Measurements from ENCODE around the gene DNAAF9.
A peak's percentile ranks its signal among the peaks of the same experiment; 100 is the strongest.

The DNAAF9 gene

GRCh38 chr20:3398681-3399252, 8.7 kb downstream of the DNAAF9 start:
- Histone ChIP-seq H3K36me3 (ENCODE audit: control insufficient read depth in 1 of 2, insufficient read depth in 2 of 2, low read depth in 1 of 2, low read length in 2 of 2) (no peaks in the 10 kb centered on the region), H3K79me1 (replicated peaks; ENCODE audit: low read length, poor library complexity, severe bottlenecking) (peaks cover 11% of the 10 kb centered on the region), H3K4me2 (ENCODE audit: low read length, poor library complexity, severe bottlenecking) (no peak overlapping the region), H2BK12ac (ENCODE audit: low read length in 2 of 2) (no peak overlapping the region), H2BK120ac (ENCODE audit: low read depth, low read length) (no peak overlapping the region), H3K9me3 (ENCODE audit: control insufficient read depth, low read length) (no peaks in the 10 kb centered on the region), H4K91ac (ENCODE audit: low read length) (no peak overlapping the region), H3K27ac (ENCODE audit: low read length, poor library complexity, severe bottlenecking) (no peak overlapping the region), H2BK5ac (ENCODE audit: low read depth, low read length, poor library complexity, severe bottlenecking) (no peak overlapping the region), H3K9ac (ENCODE audit: low read length) (no peak overlapping the region), H2BK15ac (ENCODE audit: low read depth, poor library complexity, severe bottlenecking) (no peak overlapping the region), H3K14ac (ENCODE audit: low read length in 2 of 2) (no peak overlapping the region), H3K4me1 (ENCODE audit: control insufficient read depth, insufficient read depth, low read depth, low read length) (peaks cover 5% of the 10 kb centered on the region), H3K27me3 (ENCODE audit: control insufficient read depth in 1 of 2, insufficient read depth in 1 of 2, low read length in 2 of 2) (no peaks in the 10 kb centered on the region), H2AFZ (ENCODE audit: low read depth, low read length) (no peak overlapping the region), H3K18ac (ENCODE audit: low read depth in 1 of 2, low read length in 2 of 2) (no peak overlapping the region), H3K4ac (ENCODE audit: low read depth in 1 of 2, low read length in 2 of 2) (no peak overlapping the region), H2AK5ac (ENCODE audit: low read length, severe bottlenecking) (no peak overlapping the region), H3K23ac (ENCODE audit: low read length in 2 of 2) (no peak overlapping the region), H4K8ac (ENCODE audit: low read length) (no peak overlapping the region), H3K4me3 (ENCODE audit: insufficient read depth in 1 of 2, low read depth in 1 of 2, low read length in 2 of 2) (no peak overlapping the region)
- peak; percentile 53 for DNase-seq
- 100% methylated on average over 1 of the region's 1 CpG for WGBS

GRCh38 chr20:3396492-3396891, 11.0 kb downstream of the DNAAF9 start:
- 100% methylated on average over 2 of the region's 2 CpGs for WGBS
- Histone ChIP-seq H2BK15ac (ENCODE audit: low read depth, poor library complexity, severe bottlenecking) (no peak overlapping the region), H3K79me1 (replicated peaks; ENCODE audit: low read length, poor library complexity, severe bottlenecking) (peaks cover 14% of the 10 kb centered on the region), H4K8ac (ENCODE audit: low read length) (no peak overlapping the region), H3K14ac (ENCODE audit: low read length in 2 of 2) (no peak overlapping the region), H3K4me2 (ENCODE audit: low read length, poor library complexity, severe bottlenecking) (no peak overlapping the region), H2BK120ac (ENCODE audit: low read depth, low read length) (no peak overlapping the region), H2BK5ac (ENCODE audit: low read depth, low read length, poor library complexity, severe bottlenecking) (no peak overlapping the region), H2AFZ (ENCODE audit: low read depth, low read length) (no peak overlapping the region), H4K91ac (ENCODE audit: low read length) (no peak overlapping the region), H3K4ac (ENCODE audit: low read depth in 1 of 2, low read length in 2 of 2) (no peak overlapping the region), H2BK12ac (ENCODE audit: low read length in 2 of 2) (no peak overlapping the region), H2AK5ac (ENCODE audit: low read length, severe bottlenecking) (no peak overlapping the region), H3K4me1 (ENCODE audit: control insufficient read depth, insufficient read depth, low read depth, low read length) (peaks cover 8% of the 10 kb centered on the region), H3K9me3 (ENCODE audit: control insufficient read depth, low read length) (no peaks in the 10 kb centered on the region), H3K9ac (ENCODE audit: low read length) (no peak overlapping the region), H3K23ac (ENCODE audit: low read length in 2 of 2) (no peak overlapping the region), H3K4me3 (ENCODE audit: insufficient read depth in 1 of 2, low read depth in 1 of 2, low read length in 2 of 2) (no peak overlapping the region), H3K27ac (ENCODE audit: low read length, poor library complexity, severe bottlenecking) (no peak overlapping the region), H3K18ac (ENCODE audit: low read depth in 1 of 2, low read length in 2 of 2) (no peak overlapping the region), H3K36me3 (ENCODE audit: control insufficient read depth in 1 of 2, insufficient read depth in 2 of 2, low read depth in 1 of 2, low read length in 2 of 2) (no peaks in the 10 kb centered on the region), H3K27me3 (ENCODE audit: control insufficient read depth in 1 of 2, insufficient read depth in 1 of 2, low read length in 2 of 2) (no peaks in the 10 kb centered on the region)
- no peak for DNase-seq

- no peak for DNase-seq
- Histone ChIP-seq H3K9ac (ENCODE audit: low read length) (no peak overlapping the region), H3K18ac (ENCODE audit: low read depth in 1 of 2, low read length in 2 of 2) (no peak overlapping the region), H3K4me2 (ENCODE audit: low read length, poor library complexity, severe bottlenecking) (no peak overlapping the region), H3K79me1 (replicated peaks; ENCODE audit: low read length, poor library complexity, severe bottlenecking) (peaks cover 15% of the 10 kb centered on the region), H3K36me3 (ENCODE audit: control insufficient read depth in 1 of 2, insufficient read depth in 2 of 2, low read depth in 1 of 2, low read length in 2 of 2) (peaks cover 0 to 3% of the 10 kb centered on the region in 2 experiments), H3K4ac (ENCODE audit: low read depth in 1 of 2, low read length in 2 of 2) (no peak overlapping the region), H3K9me3 (ENCODE audit: control insufficient read depth, low read length) (no peaks in the 10 kb centered on the region), H3K14ac (ENCODE audit: low read length in 2 of 2) (no peak overlapping the region), H2BK15ac (ENCODE audit: low read depth, poor library complexity, severe bottlenecking) (no peak overlapping the region), H4K8ac (ENCODE audit: low read length) (no peak overlapping the region), H3K27me3 (ENCODE audit: control insufficient read depth in 1 of 2, insufficient read depth in 1 of 2, low read length in 2 of 2) (no peaks in the 10 kb centered on the region), H4K91ac (ENCODE audit: low read length) (no peak overlapping the region), H2BK5ac (ENCODE audit: low read depth, low read length, poor library complexity, severe bottlenecking) (no peak overlapping the region), H3K23ac (ENCODE audit: low read length in 2 of 2) (no peak overlapping the region), H2AK5ac (ENCODE audit: low read length, severe bottlenecking) (no peak overlapping the region), H3K4me1 (ENCODE audit: control insufficient read depth, insufficient read depth, low read depth, low read length) (peaks cover 8% of the 10 kb centered on the region), H3K27ac (ENCODE audit: low read length, poor library complexity, severe bottlenecking) (no peak overlapping the region), H3K4me3 (ENCODE audit: insufficient read depth in 1 of 2, low read depth in 1 of 2, low read length in 2 of 2) (no peak overlapping the region), H2BK12ac (ENCODE audit: low read length in 2 of 2) (no peak overlapping the region), H2AFZ (ENCODE audit: low read depth, low read length) (no peak overlapping the region), H2BK120ac (ENCODE audit: low read depth, low read length) (no peak overlapping the region)
- no CpG with 5 or more reads among the region's 1 CpG for WGBS
These were observed 14.7 kb downstream of the DNAAF9 start for GRCh38 chr20:3392756-3393155.

- Histone ChIP-seq H3K23ac (ENCODE audit: low read length in 2 of 2) (no peak overlapping the region), H3K4me1 (ENCODE audit: control insufficient read depth, insufficient read depth, low read depth, low read length) (peaks cover 8% of the 10 kb centered on the region), H2AK5ac (ENCODE audit: low read length, severe bottlenecking) (no peak overlapping the region), H2AFZ (ENCODE audit: low read depth, low read length) (no peak overlapping the region), H4K8ac (ENCODE audit: low read length) (no peak overlapping the region), H2BK12ac (ENCODE audit: low read length in 2 of 2) (no peak overlapping the region), H3K4me3 (ENCODE audit: insufficient read depth in 1 of 2, low read depth in 1 of 2, low read length in 2 of 2) (no peak overlapping the region), H3K9ac (ENCODE audit: low read length) (no peak overlapping the region), H3K4me2 (ENCODE audit: low read length, poor library complexity, severe bottlenecking) (no peak overlapping the region), H3K27me3 (ENCODE audit: control insufficient read depth in 1 of 2, insufficient read depth in 1 of 2, low read length in 2 of 2) (no peaks in the 10 kb centered on the region), H3K36me3 (ENCODE audit: control insufficient read depth in 1 of 2, insufficient read depth in 2 of 2, low read depth in 1 of 2, low read length in 2 of 2) (peaks cover 0 to 3% of the 10 kb centered on the region in 2 experiments), H2BK15ac (ENCODE audit: low read depth, poor library complexity, severe bottlenecking) (no peak overlapping the region), H3K4ac (ENCODE audit: low read depth in 1 of 2, low read length in 2 of 2) (no peak overlapping the region), H2BK5ac (ENCODE audit: low read depth, low read length, poor library complexity, severe bottlenecking) (no peak overlapping the region), H3K18ac (ENCODE audit: low read depth in 1 of 2, low read length in 2 of 2) (no peak overlapping the region), H3K27ac (ENCODE audit: low read length, poor library complexity, severe bottlenecking) (no peak overlapping the region), H3K9me3 (ENCODE audit: control insufficient read depth, low read length) (no peaks in the 10 kb centered on the region), H4K91ac (ENCODE audit: low read length) (no peak overlapping the region), H3K79me1 (replicated peaks; ENCODE audit: low read length, poor library complexity, severe bottlenecking) (peaks cover 15% of the 10 kb centered on the region), H2BK120ac (ENCODE audit: low read depth, low read length) (no peak overlapping the region), H3K14ac (ENCODE audit: low read length in 2 of 2) (no peak overlapping the region)
- no peak for DNase-seq
- 100% methylated on average over 1 of the region's 3 CpGs for WGBS
These were observed 16.6 kb downstream of the DNAAF9 start for GRCh38 chr20:3390759-3391425.
